ENCODE data around the gene RPL10A. TPM values are rescaled to one million over a fixed set of nuclear protein-coding genes. Genes with fewer than 3 reads are reported as not detected.

The RPL10A gene
- total and polyA plus RNA-seq, 2 of the 8 experiments (the other 6 are each of a cell fraction or from before 2014, with no cell fraction given) = 1,893 to 2,948 TPM

DNA sequence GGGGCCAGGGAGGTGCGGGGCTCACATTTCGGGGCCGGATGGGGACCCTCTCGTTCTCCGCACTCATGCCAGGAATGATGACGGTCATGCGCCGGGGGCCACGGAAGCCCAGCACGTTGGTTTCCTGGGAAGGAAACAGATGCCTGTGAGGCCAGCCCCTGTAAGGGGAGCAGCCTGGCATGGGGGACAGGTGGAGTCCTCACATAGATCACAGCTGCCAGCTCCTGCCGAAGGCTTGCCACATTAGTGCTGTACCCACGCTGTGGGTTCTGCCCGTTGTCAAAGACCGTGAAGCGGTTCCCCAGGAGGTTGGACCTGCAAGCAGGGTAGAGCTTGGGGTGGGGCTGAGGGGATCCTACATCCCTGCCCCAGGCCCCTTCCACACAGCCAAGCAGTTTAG, 35.3 kb downstream of the RPL10A start:
- FAIRE-seq (no peak), DNase-seq (ENCODE audit: low read depth in 1 of 2, low spot score in 2 of 2) (no peak)
- H2BK120ac ChIP-seq (replicated peaks; ENCODE audit: low read depth, low read length) = no peak overlapping the region
- H2BK5ac ChIP-seq (ENCODE audit: low read depth, low read length) = no peak overlapping the region
- no peaks in the 10 kb centered on the region for H4K20me1 ChIP-seq (replicated peaks in 1 of 2; ENCODE audit: control insufficient read depth in 1 of 2, insufficient read depth in 2 of 2, low read length in 2 of 2)
- no peak overlapping the region for H3K9ac ChIP-seq (replicated peaks in 1 of 4; ENCODE audit: extremely low read depth in 1 of 4, low read depth in 3 of 4, low read length in 3 of 4)
- H4K5ac ChIP-seq (ENCODE audit: insufficient read length, low read depth, low read length) = no peak overlapping the region
- H3K23ac ChIP-seq (ENCODE audit: insufficient read length) = no peak overlapping the region
- H2BK12ac ChIP-seq (ENCODE audit: low read depth, low read length) = no peak overlapping the region
- no peak overlapping the region for H2AFZ ChIP-seq (ENCODE audit: low read length)
- H3K56ac ChIP-seq (replicated peaks; ENCODE audit: insufficient read length, low read depth, low read length) = no peak overlapping the region
- ChIA-PET CTCF (ENCODE audit: partially characterized antibody) (interaction anchor here (0.5 to 6.6 kb wide), 4 partner anchors 18 to 49 kb away, joined by 3 to 45 read pairs (median 4); no protein-coding TSS in a partner anchor), POLR2A (ENCODE audit: partially characterized antibody) (interaction anchor here (37.6 kb wide), 1 partner anchor 26 kb away, joined by 1319 read pairs; the partner anchor contains the start of gene RPL10A)
- H2BK20ac ChIP-seq (ENCODE audit: low read length) = no peak overlapping the region
- no peaks in the 10 kb centered on the region for H3K79me2 ChIP-seq (ENCODE audit: control insufficient read depth in 1 of 2, insufficient read depth in 2 of 2, low read length in 2 of 2)
- H3K4me2 ChIP-seq (ENCODE audit: insufficient read depth in 1 of 2, low read depth in 2 of 2, low read length in 2 of 2) = no peak overlapping the region
- H3K27me3 ChIP-seq (replicated peaks in 1 of 4; ENCODE audit: control insufficient read depth in 3 of 4, extremely low read depth in 1 of 4, insufficient read depth in 3 of 4, low read length in 3 of 4) = peaks cover 0 to 7% (median 3%) of the 10 kb centered on the region in 4 experiments; a peak in 4 of 7 replicates
- H3K9me3 ChIP-seq (ENCODE audit: insufficient read depth in 2 of 2, low read depth in 1 of 2, low read length in 1 of 2) = no peaks in the 10 kb centered on the region
- H3K36me3 ChIP-seq (ENCODE audit: control insufficient read depth in 2 of 4, insufficient read depth in 4 of 4, low read length in 3 of 4) = no peaks in the 10 kb centered on the region
- H3K27ac ChIP-seq (ENCODE audit: low read depth, low read length) = no peak overlapping the region
- no peak overlapping the region for H3K4me3 ChIP-seq (ENCODE audit: extremely low read depth in 1 of 4, insufficient read depth in 2 of 4, low read depth in 3 of 4, low read length in 4 of 4)
- H2AK5ac ChIP-seq (ENCODE audit: low read depth, low read length) = no peak overlapping the region
- H3K4me1 ChIP-seq (replicated peaks in 1 of 4; ENCODE audit: control insufficient read depth in 3 of 4, insufficient read depth in 4 of 4, low read length in 3 of 4) = peaks cover 2 to 19% (median 12%) of the 10 kb centered on the region in 4 experiments
- no peak overlapping the region for H2BK15ac ChIP-seq (ENCODE audit: low read length)
- no peak overlapping the region for H4K91ac ChIP-seq (replicated peaks; ENCODE audit: insufficient read length, low read length)
- H3K4ac ChIP-seq (replicated peaks; ENCODE audit: insufficient read length, low read depth, low read length) = no peak overlapping the region
- H3K18ac ChIP-seq (ENCODE audit: extremely low read depth, low read length) = no peak overlapping the region
- no peaks in the 10 kb centered on the region; the same call in 1 of the 2 replicates for H3K23me2 ChIP-seq (ENCODE audit: low read depth, low read length)
- 87% methylated on average over 15 of the region's 15 CpGs; no CpG with 5 or more reads in 1 of the 2 experiments for WGBS, 2 experiments (ENCODE audit: extremely low coverage in 1 of 2, insufficient coverage in 1 of 2, insufficient read length in 1 of 2, insufficient replicate concordance in 2 of 2, low coverage in 1 of 2, low lambda C conversion rate in 2 of 2, missing lambda C conversion rate in 1 of 2)
- H3K14ac ChIP-seq (ENCODE audit: insufficient read length) = no peak overlapping the region
- H3K79me1 ChIP-seq (ENCODE audit: low read depth, low read length) = no peaks in the 10 kb centered on the region
- no peak overlapping the region for H4K8ac ChIP-seq (ENCODE audit: extremely low read depth, insufficient read depth, low read length)
- TF ChIP-seq HDAC2 (IDR thresholded peaks at IDR 0.05; ENCODE audit: borderline replicate concordance in 1 of 2, low read depth in 2 of 2, low read length in 2 of 2) (no peak), JUN (IDR thresholded peaks at IDR 0.05; ENCODE audit: low read depth, low read length) (no peak), TEAD4 (IDR thresholded peaks at IDR 0.05; ENCODE audit: low read depth, low read length) (no peak), MAFK (IDR thresholded peaks at IDR 0.05; ENCODE audit: low read depth, low read length) (no peak), CREB1 (IDR thresholded peaks at IDR 0.05) (no peak), TAF7 (optimal IDR thresholded peaks at IDR 0.05; ENCODE audit: borderline replicate concordance, low read depth, low read length) (no peak), JUND (IDR thresholded peaks at IDR 0.05; ENCODE audit: low read length) (no peak), GABPA (IDR thresholded peaks at IDR 0.05; ENCODE audit: borderline replicate concordance, insufficient read depth, low read length) (no peak), RXRA (IDR thresholded peaks at IDR 0.05; ENCODE audit: insufficient read depth, low read depth, low read length) (no peak), KDM5A (IDR thresholded peaks at IDR 0.05; ENCODE audit: low read length) (no peak), POLR2A (IDR thresholded peaks at IDR 0.05; ENCODE audit: control extremely low read depth in 1 of 2, low read depth in 2 of 2, low read length in 2 of 2) (no peak)
- TF ChIP-seq, protein P1, sequence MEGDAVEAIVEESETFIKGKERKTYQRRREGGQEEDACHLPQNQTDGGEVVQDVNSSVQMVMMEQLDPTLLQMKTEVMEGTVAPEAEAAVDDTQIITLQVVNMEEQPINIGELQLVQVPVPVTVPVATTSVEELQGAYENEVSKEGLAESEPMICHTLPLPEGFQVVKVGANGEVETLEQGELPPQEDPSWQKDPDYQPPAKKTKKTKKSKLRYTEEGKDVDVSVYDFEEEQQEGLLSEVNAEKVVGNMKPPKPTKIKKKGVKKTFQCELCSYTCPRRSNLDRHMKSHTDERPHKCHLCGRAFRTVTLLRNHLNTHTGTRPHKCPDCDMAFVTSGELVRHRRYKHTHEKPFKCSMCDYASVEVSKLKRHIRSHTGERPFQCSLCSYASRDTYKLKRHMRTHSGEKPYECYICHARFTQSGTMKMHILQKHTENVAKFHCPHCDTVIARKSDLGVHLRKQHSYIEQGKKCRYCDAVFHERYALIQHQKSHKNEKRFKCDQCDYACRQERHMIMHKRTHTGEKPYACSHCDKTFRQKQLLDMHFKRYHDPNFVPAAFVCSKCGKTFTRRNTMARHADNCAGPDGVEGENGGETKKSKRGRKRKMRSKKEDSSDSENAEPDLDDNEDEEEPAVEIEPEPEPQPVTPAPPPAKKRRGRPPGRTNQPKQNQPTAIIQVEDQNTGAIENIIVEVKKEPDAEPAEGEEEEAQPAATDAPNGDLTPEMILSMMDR (IDR thresholded peaks at IDR 0.05; ENCODE audit: control extremely low read depth in 1 of 3, insufficient read depth in 1 of 3, low read depth in 1 of 3, low read length in 3 of 3) = no peak

Data from H1 (cell line).